ENCODE results near the gene C19orf18.

- TF ChIP-seq POLR2AphosphoS5 (IDR thresholded peaks at IDR 0.05; ENCODE audit: low read depth) (no peak), GABPA (IDR thresholded peaks at IDR 0.05; ENCODE audit: low read depth) (no peak), CTCF (IDR thresholded peaks at IDR 0.05; ENCODE audit: insufficient read depth, low read length) (no peak), REST (IDR thresholded peaks at IDR 0.05; ENCODE audit: insufficient replicate concordance, low read depth) (no peak), SPI1 (IDR thresholded peaks at IDR 0.05; ENCODE audit: borderline replicate concordance, low read depth) (no peak)
Measured at GRCh38 chr19:57947088-57947418, 27.3 kb downstream of the C19orf18 start.

All from HL-60 (cell line).